Activated CD4-positive, alpha-beta memory T cell treated with anti-CD3 and anti-CD28 coated beads for 36 hours (primary cell): ENCODE data around the gene MMADHC. TPM values are rescaled to one million over a fixed set of nuclear protein-coding genes. Genes with fewer than 3 reads are reported as not detected.
"Not testable (repeated sequence)": the region's sequence is repeated elsewhere in the genome, so short reads cannot be mapped to it uniquely, and the experiment has no call there.

Source experiments
- CTCF ChIA-PET: fragments of 350-600 bp; sonication (Branson Sonifier 250); formaldehyde crosslinking; loops from one replicate; lab custom pipeline; 2021; ENCODE audit warnings: antibody characterized with exemption, inconsistent platforms; lab: Charles Lee
- POLR2A ChIA-PET: fragments of 350-600 bp; sonication (Branson Sonifier 250); formaldehyde crosslinking; loops from one replicate; lab custom pipeline; 2021; ENCODE audit warnings: antibody characterized with exemption; lab: Charles Lee
- DNase-seq: peaks from one replicate; pipeline ENCODE4 v3.0.0-alpha.2; 2020
- H3K27ac Mint-ChIP-seq: one replicate; pipeline ENCODE4 v1.8.0; 2021; ENCODE audit warnings: mixed read lengths
- H3K27me3 Mint-ChIP-seq: one replicate; pipeline ENCODE4 v1.8.0; 2021; ENCODE audit warnings: mixed read lengths
- H3K36me3 Mint-ChIP-seq: one replicate; pipeline ENCODE4 v1.8.0; 2021; ENCODE audit warnings: mixed read lengths
- H3K4me1 Mint-ChIP-seq: one replicate; pipeline ENCODE4 v1.8.0; 2021; ENCODE audit warnings: low read depth, mixed read lengths
- H3K4me3 Mint-ChIP-seq: one replicate; pipeline ENCODE4 v1.8.0; 2021; ENCODE audit warnings: mild to moderate bottlenecking, mixed read lengths
- H3K9me3 Mint-ChIP-seq: one replicate; pipeline ENCODE4 v1.8.0; 2021; ENCODE audit warnings: mixed read lengths
- intact Hi-C: fragments of 100-400 bp; cut with micrococcal nuclease; formaldehyde crosslinking; loops from one replicate; pipeline ENCODE4 v1.15.1; 2023
- total RNA-seq, 2 experiments: library from RNA; stranded (reverse); gene quantifications; one replicate each; pipeline ENCODE4 v1.2.3, GENCODE V29; 2021

The MMADHC gene
- total RNA-seq, 2 experiments from 2014 or later: 130 to 132 TPM

- H3K27me3 Mint-ChIP-seq, H3K4me1 Mint-ChIP-seq, H3K27ac Mint-ChIP-seq, H3K9me3 Mint-ChIP-seq, DNase-seq, H3K4me3 Mint-ChIP-seq, POLR2A ChIA-PET: not testable (repeated sequence)
- intact Hi-C loops: loop anchor here (10.0 kb wide), 2 partner anchors 241 to 401 kb away; no protein-coding TSS in a partner anchor
- CTCF ChIA-PET: interaction anchor here (0.7 kb wide), 1 partner anchor 546 kb away, joined by 3 read pairs; no protein-coding TSS in a partner anchor
- H3K36me3 Mint-ChIP-seq: peaks cover 21% of the 10 kb centered on the region
These were observed 21.9 kb downstream of the MMADHC start for GRCh38 chr2:149565625-149566024.

GRCh38 chr2:149564983-149565382 is 22.6 kb downstream of the MMADHC start:
- CTCF ChIA-PET: no interaction called here
- Mint-ChIP-seq H3K27me3 (no peaks in the 10 kb centered on the region), H3K4me1 (no peaks in the 10 kb centered on the region), H3K9me3 (no peaks in the 10 kb centered on the region), H3K27ac (no peak overlapping the region), H3K36me3 (peaks cover 19% of the 10 kb centered on the region), H3K4me3 (no peak overlapping the region)
- DNase-seq: no peak
- intact Hi-C loops: loop anchor here (10.0 kb wide), 2 partner anchors 240 to 400 kb away; no protein-coding TSS in a partner anchor
- POLR2A ChIA-PET: no interaction called here

- H3K4me1 Mint-ChIP-seq: no peaks in the 10 kb centered on the region
- peaks cover 15% of the 10 kb centered on the region for H3K36me3 Mint-ChIP-seq
- H3K9me3 Mint-ChIP-seq: no peaks in the 10 kb centered on the region
- no peak overlapping the region for H3K4me3 Mint-ChIP-seq
- ChIA-PET POLR2A (no interaction called here), CTCF (interaction anchor here (1.0 to 1.1 kb wide), 2 partner anchors 523 to 547 kb away, joined by 3 to 10 read pairs; no protein-coding TSS in a partner anchor)
- intact Hi-C loops: loop anchor here (10.0 kb wide), 2 partner anchors 239 to 399 kb away; no protein-coding TSS in a partner anchor
- DNase-seq: no peak
- H3K27ac Mint-ChIP-seq: no peak overlapping the region
- H3K27me3 Mint-ChIP-seq: no peaks in the 10 kb centered on the region
These were observed 23.5 kb downstream of the MMADHC start for GRCh38 chr2:149564097-149564496.

DNA sequence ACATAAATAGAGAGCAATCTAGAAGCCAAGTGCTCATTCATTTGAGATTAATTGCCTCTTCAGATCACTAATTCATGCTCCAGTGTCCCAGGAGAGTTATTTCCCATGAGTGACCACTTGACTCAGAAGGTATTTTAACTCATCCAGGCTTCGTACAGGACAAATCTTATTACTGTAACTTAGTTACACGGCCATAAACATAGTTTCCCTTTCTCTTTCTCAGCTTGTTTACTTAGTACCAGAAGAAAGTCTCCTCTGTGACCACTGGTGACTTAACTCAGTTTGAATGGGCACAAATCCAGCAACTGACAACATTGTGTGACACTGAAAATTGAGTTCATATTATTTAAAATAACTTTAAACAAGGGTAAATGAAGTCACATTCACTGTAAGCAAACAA is 25.3 kb downstream of the MMADHC start:
- peaks cover 9% of the 10 kb centered on the region for H3K36me3 Mint-ChIP-seq
- no peak for DNase-seq
- H3K4me3 Mint-ChIP-seq: no peak overlapping the region
- POLR2A ChIA-PET: no interaction called here
- no peak overlapping the region for H3K27ac Mint-ChIP-seq
- CTCF ChIA-PET: interaction anchor here (1.1 to 6.2 kb wide), 4 partner anchors 10 to 546 kb away, joined by 3 to 93 read pairs (median 6); partner anchors contain the start of gene MMADHC
- H3K4me1 Mint-ChIP-seq: no peaks in the 10 kb centered on the region
- intact Hi-C loops: loop anchor here (10.0 kb wide), 2 partner anchors 238 to 398 kb away; no protein-coding TSS in a partner anchor
- no peaks in the 10 kb centered on the region for H3K9me3 Mint-ChIP-seq
- H3K27me3 Mint-ChIP-seq: no peaks in the 10 kb centered on the region

DNA sequence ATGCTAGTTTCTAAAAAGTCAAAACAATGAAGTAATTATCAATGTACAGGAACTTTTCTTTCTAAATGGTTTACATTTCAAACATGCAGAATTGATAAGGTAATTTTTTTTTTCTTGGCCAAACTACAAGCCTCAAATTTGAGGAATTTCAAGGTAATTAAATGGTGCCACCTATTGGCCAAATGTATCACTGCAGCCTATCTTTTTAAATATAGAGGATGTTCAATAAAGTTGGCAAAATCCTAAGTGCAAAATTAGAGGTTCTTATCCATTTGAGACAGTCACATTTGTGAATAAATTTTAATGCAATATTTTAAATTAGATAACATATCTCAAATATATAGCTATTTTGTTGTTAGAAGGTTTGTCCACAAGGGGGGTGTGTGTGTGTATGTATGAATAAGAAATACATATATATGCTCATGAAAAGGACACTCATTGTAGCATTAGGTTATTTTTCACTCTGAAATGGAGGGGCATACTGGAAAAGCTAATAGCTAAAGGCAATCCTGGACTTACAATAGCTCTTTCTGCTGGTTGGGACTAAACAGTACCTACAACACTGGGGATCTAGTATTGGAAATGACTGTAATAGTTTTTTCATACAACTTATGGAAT is 26.2 kb downstream of the MMADHC start:
- intact Hi-C loops: loop anchor here (1.0 to 10.0 kb wide), 5 partner anchors 237 to 544 kb away; no protein-coding TSS in a partner anchor
- Mint-ChIP-seq H3K4me1 (no peaks in the 10 kb centered on the region), H3K27me3 (no peaks in the 10 kb centered on the region), H3K9me3 (no peaks in the 10 kb centered on the region), H3K4me3 (no peak overlapping the region), H3K27ac (no peak overlapping the region), H3K36me3 (peaks cover 3% of the 10 kb centered on the region)
- ChIA-PET CTCF (interaction anchor here (0.5 to 6.2 kb wide), 30 partner anchors 9 to 1846 kb away, joined by 3 to 93 read pairs (median 3); partner anchors contain the start of gene MMADHC), POLR2A (no interaction called here)
- DNase-seq: no peak

DNA sequence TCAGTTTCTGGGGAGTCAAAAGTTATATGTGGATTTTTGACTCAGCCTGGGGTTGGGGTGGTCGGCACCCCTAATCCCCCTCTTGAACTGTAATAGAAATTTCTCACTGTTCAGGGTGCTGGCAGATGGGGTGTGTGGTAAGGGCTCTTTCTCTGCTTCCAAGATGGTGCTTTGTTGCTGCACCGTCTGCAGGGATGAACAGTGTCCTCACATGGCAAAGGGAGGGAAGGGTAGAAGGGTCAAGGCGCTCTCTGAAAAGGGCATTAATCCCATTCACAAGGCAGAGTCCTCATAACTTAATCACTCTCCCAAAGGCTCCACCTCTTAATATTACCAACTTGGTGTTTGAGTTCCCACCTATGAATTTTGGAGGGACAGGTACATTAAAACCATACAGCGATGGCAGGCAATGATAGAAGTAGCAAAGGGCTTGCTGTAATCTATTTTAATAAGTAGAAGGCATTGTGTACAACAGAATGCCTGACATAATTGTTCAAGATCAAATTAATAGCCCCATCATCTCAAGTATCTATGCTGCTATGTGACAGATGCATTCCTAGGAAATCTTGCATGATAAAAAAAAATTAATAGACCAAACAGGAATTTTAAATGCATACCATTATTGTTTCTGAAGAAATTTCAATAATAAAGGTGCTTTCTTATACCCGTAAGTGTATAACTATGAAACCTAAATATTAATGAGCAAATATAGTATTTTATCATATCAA is 28.1 kb downstream of the MMADHC start:
- Mint-ChIP-seq H3K36me3 (no peaks in the 10 kb centered on the region), H3K27ac (no peak overlapping the region), H3K27me3 (no peaks in the 10 kb centered on the region), H3K4me3 (no peak overlapping the region), H3K9me3 (no peaks in the 10 kb centered on the region), H3K4me1 (no peaks in the 10 kb centered on the region)
- intact Hi-C loops: loop anchor here (10.0 kb wide), 2 partner anchors 235 to 395 kb away; no protein-coding TSS in a partner anchor
- DNase-seq: no peak
- ChIA-PET CTCF (interaction anchor here (2.2 to 6.2 kb wide), 2 partner anchors 520 to 543 kb away, joined by 6 to 93 read pairs; no protein-coding TSS in a partner anchor), POLR2A (no interaction called here)

DNA sequence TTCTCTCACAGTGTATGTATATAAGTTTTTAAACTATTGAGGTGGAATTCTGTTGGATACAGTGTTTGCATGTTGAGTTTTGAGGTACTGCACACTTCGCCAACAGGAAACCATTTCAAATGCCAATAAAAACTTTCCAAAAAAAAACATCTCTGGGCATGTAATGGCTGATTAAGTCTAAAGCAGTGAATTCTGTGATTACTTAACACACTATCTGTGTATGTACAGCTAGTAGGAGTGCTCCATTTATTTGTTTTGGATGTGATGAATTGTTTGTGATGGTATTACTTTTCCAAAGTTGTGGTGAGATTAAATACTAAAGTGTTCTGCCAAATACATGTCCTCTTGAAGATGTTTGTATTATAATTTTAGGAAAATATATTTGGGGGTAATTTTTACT is 31.1 kb downstream of the MMADHC start:
- Mint-ChIP-seq H3K4me3 (no peak overlapping the region), H3K9me3 (no peaks in the 10 kb centered on the region), H3K27ac (no peak overlapping the region), H3K27me3 (peaks cover 2% of the 10 kb centered on the region), H3K36me3 (no peaks in the 10 kb centered on the region), H3K4me1 (no peaks in the 10 kb centered on the region)
- DNase-seq: no peak
- POLR2A ChIA-PET: no interaction called here
- intact Hi-C loops: no loop called here
- CTCF ChIA-PET: interaction anchor here (0.7 to 6.2 kb wide), 2 partner anchors 20 to 540 kb away, joined by 3 to 93 read pairs; no protein-coding TSS in a partner anchor

DNA sequence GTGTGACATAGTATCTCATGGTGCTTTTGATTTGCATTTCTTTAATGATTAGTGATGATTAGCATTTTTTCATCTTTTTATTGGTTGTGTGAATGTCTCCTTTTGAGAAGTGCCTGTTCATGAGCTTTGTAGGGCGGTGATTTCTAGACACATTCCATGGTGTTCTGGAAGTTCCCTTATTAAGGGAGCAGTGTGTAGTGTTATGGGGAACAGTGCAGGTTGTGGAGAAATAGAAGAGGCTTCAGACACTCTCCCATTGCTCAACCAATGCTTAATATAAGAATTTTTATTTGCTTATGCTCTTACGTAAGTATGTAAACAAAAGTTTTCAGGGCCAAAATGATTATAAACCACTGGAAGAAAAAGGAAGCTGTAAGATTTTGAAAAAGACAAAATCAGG is 34.7 kb downstream of the MMADHC start:
- H3K4me3 Mint-ChIP-seq: no peak overlapping the region
- no peaks in the 10 kb centered on the region for H3K9me3 Mint-ChIP-seq
- H3K4me1 Mint-ChIP-seq: no peaks in the 10 kb centered on the region
- POLR2A ChIA-PET: no interaction called here
- H3K27me3 Mint-ChIP-seq: peaks cover 2% of the 10 kb centered on the region
- DNase-seq: no peak
- no peaks in the 10 kb centered on the region for H3K36me3 Mint-ChIP-seq
- CTCF ChIA-PET: interaction anchor here (1.3 kb wide), 1 partner anchor 8 kb away, joined by 6 read pairs; no protein-coding TSS in a partner anchor
- intact Hi-C loops: no loop called here
- H3K27ac Mint-ChIP-seq: no peak overlapping the region

DNA sequence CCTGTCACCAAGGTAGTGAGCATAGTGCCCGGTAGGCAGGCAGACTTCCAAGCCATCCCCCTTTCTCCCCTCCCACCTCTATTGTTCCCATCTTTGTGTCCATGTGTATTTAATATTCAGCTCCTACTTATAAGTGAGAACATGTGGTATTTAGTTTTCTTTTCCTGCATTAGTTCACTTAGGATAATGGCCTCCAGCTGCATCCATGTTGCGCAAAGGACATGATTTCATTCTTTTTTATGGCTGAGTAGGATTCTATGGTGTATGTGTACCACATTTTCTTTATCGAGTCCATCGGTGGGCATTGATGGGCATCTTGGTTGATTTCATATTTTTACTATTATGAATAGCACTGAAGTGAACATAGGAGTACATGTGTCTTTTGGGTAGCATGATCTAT is 35.3 kb downstream of the MMADHC start:
- POLR2A ChIA-PET: no interaction called here
- CTCF ChIA-PET: interaction anchor here (1.3 kb wide), 1 partner anchor 9 kb away, joined by 6 read pairs; no protein-coding TSS in a partner anchor

DNA sequence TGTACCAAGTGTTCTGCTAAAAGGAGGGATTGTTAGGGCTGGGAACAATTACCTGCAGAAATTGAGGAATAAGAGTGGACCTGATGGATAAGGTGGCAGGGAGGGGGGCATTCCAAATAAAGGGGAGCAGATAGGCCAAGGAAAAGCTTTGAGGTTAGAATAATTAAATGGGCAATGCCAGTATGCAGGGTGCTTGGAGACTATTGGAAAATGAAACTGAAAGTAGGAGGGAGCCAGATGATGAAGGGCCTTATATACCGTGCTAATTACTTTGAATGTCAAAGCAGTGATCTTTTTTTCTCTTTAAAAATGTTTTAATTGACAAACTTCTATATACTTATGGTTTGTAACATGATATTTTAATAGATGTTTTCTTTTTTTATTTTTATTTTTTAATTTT is 42.9 kb downstream of the MMADHC start:
- DNase-seq: no peak
- CTCF ChIA-PET: no interaction called here
- peaks cover 9% of the 10 kb centered on the region for H3K4me1 Mint-ChIP-seq
- H3K27ac Mint-ChIP-seq: no peak overlapping the region
- no peaks in the 10 kb centered on the region for H3K27me3 Mint-ChIP-seq
- intact Hi-C loops: no loop called here
- no peaks in the 10 kb centered on the region for H3K9me3 Mint-ChIP-seq
- no peaks in the 10 kb centered on the region for H3K36me3 Mint-ChIP-seq
- H3K4me3 Mint-ChIP-seq: no peak overlapping the region
- POLR2A ChIA-PET: no interaction called here

More for the DNA sequence above, 35.3 kb downstream of the MMADHC start:
- H3K36me3 Mint-ChIP-seq: no peaks in the 10 kb centered on the region
- no peaks in the 10 kb centered on the region for H3K9me3 Mint-ChIP-seq
- no peaks in the 10 kb centered on the region for H3K4me1 Mint-ChIP-seq
- H3K4me3 Mint-ChIP-seq: no peak overlapping the region
- DNase-seq: no peak
- intact Hi-C loops: no loop called here
- no peak overlapping the region for H3K27ac Mint-ChIP-seq
- peaks cover 2% of the 10 kb centered on the region for H3K27me3 Mint-ChIP-seq

DNA sequence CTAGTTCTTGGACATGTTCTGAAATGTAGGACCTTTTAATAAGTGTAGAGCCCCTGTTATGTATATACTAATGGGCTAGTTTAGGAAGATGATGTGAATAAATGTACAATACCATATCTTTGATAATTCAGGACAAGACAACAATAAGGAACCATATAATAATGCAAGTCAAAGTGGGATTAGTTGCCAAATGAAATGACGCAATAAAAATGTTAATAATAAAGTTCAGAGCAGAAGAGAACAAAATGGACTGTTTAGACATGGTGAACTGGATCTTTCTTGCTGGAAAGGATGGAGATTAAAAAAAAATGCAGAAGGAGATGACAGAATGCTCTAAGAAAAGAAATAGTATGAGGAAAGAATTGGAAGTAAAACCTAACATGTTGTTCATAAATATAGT is 43.7 kb downstream of the MMADHC start:
- no peak overlapping the region for H3K4me3 Mint-ChIP-seq
- POLR2A ChIA-PET: no interaction called here

DNA sequence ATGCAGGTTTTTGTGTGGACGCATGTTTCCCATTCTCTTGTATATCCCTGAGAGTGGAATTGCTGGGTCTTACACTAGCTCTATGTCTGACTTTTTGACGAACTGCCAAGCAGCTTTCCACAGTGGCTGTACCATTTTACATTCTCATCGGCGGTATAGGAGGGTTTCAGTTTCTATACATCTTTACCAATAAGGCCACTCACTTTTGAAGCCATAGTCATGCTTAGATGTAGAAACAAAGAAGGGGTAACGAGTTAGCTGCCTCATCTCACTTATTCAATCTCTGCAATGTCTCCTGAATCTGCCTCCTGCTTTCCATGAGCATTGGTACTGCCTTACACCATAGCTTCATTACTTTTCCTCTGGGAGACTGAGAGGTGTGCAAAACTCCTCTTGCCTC is 47.4 kb downstream of the MMADHC start:
- POLR2A ChIA-PET: interaction anchor here (0.6 kb wide), 1 partner anchor 606 kb away, joined by 3 read pairs; no protein-coding TSS in a partner anchor
- H3K9me3 Mint-ChIP-seq: no peaks in the 10 kb centered on the region
- intact Hi-C loops: no loop called here
- H3K4me3 Mint-ChIP-seq: no peak overlapping the region
- no peaks in the 10 kb centered on the region for H3K27me3 Mint-ChIP-seq
- peaks cover 21% of the 10 kb centered on the region for H3K4me1 Mint-ChIP-seq
- no peak for DNase-seq
- no peak overlapping the region for H3K27ac Mint-ChIP-seq
- no peaks in the 10 kb centered on the region for H3K36me3 Mint-ChIP-seq
- CTCF ChIA-PET: interaction anchor here (1.8 to 2.0 kb wide), 2 partner anchors 21 to 522 kb away, joined by 7 read pairs; no protein-coding TSS in a partner anchor

More for the DNA sequence above, 43.7 kb downstream of the MMADHC start:
- H3K4me1 Mint-ChIP-seq: peaks cover 9% of the 10 kb centered on the region
- CTCF ChIA-PET: no interaction called here
- intact Hi-C loops: no loop called here
- no peaks in the 10 kb centered on the region for H3K27me3 Mint-ChIP-seq
- no peak overlapping the region for H3K27ac Mint-ChIP-seq
- no peaks in the 10 kb centered on the region for H3K9me3 Mint-ChIP-seq
- H3K36me3 Mint-ChIP-seq: no peaks in the 10 kb centered on the region
- no peak for DNase-seq
